Measurements from ENCODE around the gene IQGAP3. TPM values are rescaled to one million over a fixed set of nuclear protein-coding genes. Genes with fewer than 3 reads are reported as not detected.

IQGAP3 gene
- polyA plus RNA-seq, 1 donor from 2014 or later: not detected

DNA sequence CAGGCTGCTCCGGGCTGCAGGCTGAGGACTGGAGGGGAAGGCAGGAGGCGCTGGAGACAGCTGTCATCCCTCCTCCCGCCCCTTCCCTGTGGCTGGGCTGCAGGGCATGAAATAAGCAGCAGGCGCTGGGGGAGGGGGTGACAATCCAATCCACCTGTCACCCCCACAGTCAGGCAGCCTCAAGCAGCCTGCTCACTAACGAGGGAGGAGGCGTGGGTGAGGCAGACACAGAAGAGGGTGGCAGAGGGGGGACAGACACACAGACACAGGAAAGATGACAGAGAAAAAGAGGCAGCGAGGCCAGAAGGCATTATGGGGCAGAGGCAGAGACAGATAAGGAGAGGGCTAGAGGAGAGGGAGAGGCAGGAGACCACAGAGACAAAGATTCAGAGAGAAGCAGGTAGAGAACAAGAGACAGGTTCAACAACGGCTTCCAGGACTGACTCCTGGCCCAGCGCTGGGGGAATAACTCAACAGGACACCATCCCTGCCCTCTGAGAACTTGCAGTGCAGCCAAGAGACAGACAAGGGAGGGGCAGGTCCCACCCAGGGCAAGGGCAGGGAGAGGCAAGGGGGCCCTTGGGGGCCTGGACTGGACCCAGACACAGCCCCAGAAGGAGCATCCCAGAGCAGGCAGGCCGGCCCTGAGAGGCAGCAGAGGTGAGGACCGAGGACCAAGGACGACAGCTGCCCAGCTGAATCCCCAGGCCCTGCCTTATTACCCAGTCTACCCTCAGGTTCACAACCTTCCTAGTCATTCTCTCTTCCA lies 83.0 kb downstream of the IQGAP3 start:
- H3K79me2 ChIP-seq (replicated peaks; ENCODE audit: insufficient read depth, low read length): peaks cover 76% of the 10 kb centered on the region
- H3K9ac ChIP-seq (ENCODE audit: low read length): peak overlapping the region; percentile 72
- peak overlapping the region; percentile 57 for H3K4me3 ChIP-seq (ENCODE audit: low read length)
- H3K9me2 ChIP-seq (ENCODE audit: insufficient read depth, low read length): no peaks in the 10 kb centered on the region
- no peaks in the 10 kb centered on the region for H3K27me3 ChIP-seq (ENCODE audit: insufficient read depth, low read depth, low read length)
- H2AFZ ChIP-seq (ENCODE audit: low read depth, low read length): no peak overlapping the region
- H3K9me3 ChIP-seq (ENCODE audit: low read length): no peaks in the 10 kb centered on the region
- peak; percentile 74 for TF ChIP-seq RAD21 (conservative IDR thresholded peaks at IDR 0.05)
- peak; percentile 88 for TF ChIP-seq POLR2AphosphoS5 (IDR thresholded peaks at IDR 0.05)
- TF ChIP-seq TAF1 (IDR thresholded peaks at IDR 0.05; ENCODE audit: low read depth): peak; percentile 58
- no peak for TF ChIP-seq MXI1 (conservative IDR thresholded peaks at IDR 0.05; ENCODE audit: poor library complexity, severe bottlenecking)
- TF ChIP-seq, protein P1, sequence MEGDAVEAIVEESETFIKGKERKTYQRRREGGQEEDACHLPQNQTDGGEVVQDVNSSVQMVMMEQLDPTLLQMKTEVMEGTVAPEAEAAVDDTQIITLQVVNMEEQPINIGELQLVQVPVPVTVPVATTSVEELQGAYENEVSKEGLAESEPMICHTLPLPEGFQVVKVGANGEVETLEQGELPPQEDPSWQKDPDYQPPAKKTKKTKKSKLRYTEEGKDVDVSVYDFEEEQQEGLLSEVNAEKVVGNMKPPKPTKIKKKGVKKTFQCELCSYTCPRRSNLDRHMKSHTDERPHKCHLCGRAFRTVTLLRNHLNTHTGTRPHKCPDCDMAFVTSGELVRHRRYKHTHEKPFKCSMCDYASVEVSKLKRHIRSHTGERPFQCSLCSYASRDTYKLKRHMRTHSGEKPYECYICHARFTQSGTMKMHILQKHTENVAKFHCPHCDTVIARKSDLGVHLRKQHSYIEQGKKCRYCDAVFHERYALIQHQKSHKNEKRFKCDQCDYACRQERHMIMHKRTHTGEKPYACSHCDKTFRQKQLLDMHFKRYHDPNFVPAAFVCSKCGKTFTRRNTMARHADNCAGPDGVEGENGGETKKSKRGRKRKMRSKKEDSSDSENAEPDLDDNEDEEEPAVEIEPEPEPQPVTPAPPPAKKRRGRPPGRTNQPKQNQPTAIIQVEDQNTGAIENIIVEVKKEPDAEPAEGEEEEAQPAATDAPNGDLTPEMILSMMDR (IDR thresholded peaks at IDR 0.05; ENCODE audit: poor library complexity, severe bottlenecking): peak; percentile 77
- TF ChIP-seq, protein P2, sequence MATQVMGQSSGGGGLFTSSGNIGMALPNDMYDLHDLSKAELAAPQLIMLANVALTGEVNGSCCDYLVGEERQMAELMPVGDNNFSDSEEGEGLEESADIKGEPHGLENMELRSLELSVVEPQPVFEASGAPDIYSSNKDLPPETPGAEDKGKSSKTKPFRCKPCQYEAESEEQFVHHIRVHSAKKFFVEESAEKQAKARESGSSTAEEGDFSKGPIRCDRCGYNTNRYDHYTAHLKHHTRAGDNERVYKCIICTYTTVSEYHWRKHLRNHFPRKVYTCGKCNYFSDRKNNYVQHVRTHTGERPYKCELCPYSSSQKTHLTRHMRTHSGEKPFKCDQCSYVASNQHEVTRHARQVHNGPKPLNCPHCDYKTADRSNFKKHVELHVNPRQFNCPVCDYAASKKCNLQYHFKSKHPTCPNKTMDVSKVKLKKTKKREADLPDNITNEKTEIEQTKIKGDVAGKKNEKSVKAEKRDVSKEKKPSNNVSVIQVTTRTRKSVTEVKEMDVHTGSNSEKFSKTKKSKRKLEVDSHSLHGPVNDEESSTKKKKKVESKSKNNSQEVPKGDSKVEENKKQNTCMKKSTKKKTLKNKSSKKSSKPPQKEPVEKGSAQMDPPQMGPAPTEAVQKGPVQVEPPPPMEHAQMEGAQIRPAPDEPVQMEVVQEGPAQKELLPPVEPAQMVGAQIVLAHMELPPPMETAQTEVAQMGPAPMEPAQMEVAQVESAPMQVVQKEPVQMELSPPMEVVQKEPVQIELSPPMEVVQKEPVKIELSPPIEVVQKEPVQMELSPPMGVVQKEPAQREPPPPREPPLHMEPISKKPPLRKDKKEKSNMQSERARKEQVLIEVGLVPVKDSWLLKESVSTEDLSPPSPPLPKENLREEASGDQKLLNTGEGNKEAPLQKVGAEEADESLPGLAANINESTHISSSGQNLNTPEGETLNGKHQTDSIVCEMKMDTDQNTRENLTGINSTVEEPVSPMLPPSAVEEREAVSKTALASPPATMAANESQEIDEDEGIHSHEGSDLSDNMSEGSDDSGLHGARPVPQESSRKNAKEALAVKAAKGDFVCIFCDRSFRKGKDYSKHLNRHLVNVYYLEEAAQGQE (IDR thresholded peaks at IDR 0.05; ENCODE audit: borderline replicate concordance): peak; percentile 58
- TF ChIP-seq EZH2 (IDR thresholded peaks at IDR 0.05; ENCODE audit: borderline replicate concordance, insufficient read depth, low read length, poor library complexity, severe bottlenecking): no peak
- peak; percentile 94 for TF ChIP-seq EP300 (conservative IDR thresholded peaks at IDR 0.05; ENCODE audit: poor library complexity, severe bottlenecking)
- TF ChIP-seq SMC3 (conservative IDR thresholded peaks at IDR 0.05; ENCODE audit: poor library complexity): peak; percentile 81
- H3K36me3 ChIP-seq (ENCODE audit: insufficient read depth, low read length): no peaks in the 10 kb centered on the region
- peak overlapping the region; percentile 94 for H3K27ac ChIP-seq (ENCODE audit: low read length)
- H3F3A ChIP-seq (ENCODE audit: insufficient read depth, low read length, poor library complexity, severe bottlenecking): peaks cover 8% of the 10 kb centered on the region
- H3K4me2 ChIP-seq (ENCODE audit: low read length): peak overlapping the region; percentile 5
- H4K20me1 ChIP-seq (ENCODE audit: insufficient read depth): no peaks in the 10 kb centered on the region

DNA sequence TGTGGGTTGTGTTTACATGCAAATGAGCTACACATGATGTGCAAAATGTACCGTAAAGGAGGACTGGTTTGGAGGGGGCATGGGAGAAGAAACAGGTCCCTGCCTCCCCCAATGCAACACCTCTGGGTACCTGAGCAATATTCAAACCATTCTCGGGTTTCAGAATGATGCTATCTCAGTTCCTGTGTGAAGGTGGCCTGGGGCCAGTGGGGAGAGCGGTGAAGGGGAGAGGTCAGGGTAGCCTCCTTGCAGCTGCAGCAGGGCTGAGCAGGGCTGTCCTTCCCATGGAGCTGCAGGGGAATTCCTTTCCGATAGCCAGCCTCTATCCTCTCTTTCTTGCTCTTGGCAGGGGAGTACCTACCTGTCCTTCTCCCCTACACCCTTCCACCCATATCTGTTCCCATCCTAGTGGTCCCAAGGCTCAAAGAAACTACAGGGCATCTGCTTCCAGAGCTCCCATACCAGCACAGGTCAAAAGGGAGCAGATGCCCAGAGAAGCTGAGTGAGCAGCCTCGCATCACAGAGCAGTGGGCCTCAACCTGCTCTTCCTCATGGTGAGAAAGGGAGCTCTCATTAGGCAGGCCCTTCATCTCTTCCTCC lies 83.7 kb downstream of the IQGAP3 start:
- no peak overlapping the region for H2AFZ ChIP-seq (ENCODE audit: low read depth, low read length)
- peak overlapping the region; percentile 94 for H3K27ac ChIP-seq (ENCODE audit: low read length)
- no peaks in the 10 kb centered on the region for H3K9me2 ChIP-seq (ENCODE audit: insufficient read depth, low read length)
- no peaks in the 10 kb centered on the region for H3K27me3 ChIP-seq (ENCODE audit: insufficient read depth, low read depth, low read length)
- H3K9ac ChIP-seq (ENCODE audit: low read length): peak overlapping the region; percentile 72
- peak overlapping the region; percentile 57 for H3K4me3 ChIP-seq (ENCODE audit: low read length)
- TF ChIP-seq, protein P1 (IDR thresholded peaks at IDR 0.05; ENCODE audit: poor library complexity, severe bottlenecking): no peak
- TF ChIP-seq POLR2AphosphoS5 (IDR thresholded peaks at IDR 0.05) (no peak), MXI1 (conservative IDR thresholded peaks at IDR 0.05; ENCODE audit: poor library complexity, severe bottlenecking) (no peak), EZH2 (IDR thresholded peaks at IDR 0.05; ENCODE audit: borderline replicate concordance, insufficient read depth, low read length, poor library complexity, severe bottlenecking) (no peak), EP300 (conservative IDR thresholded peaks at IDR 0.05; ENCODE audit: poor library complexity, severe bottlenecking) (no peak), RAD21 (conservative IDR thresholded peaks at IDR 0.05) (no peak), SMC3 (conservative IDR thresholded peaks at IDR 0.05; ENCODE audit: poor library complexity) (no peak), TAF1 (IDR thresholded peaks at IDR 0.05; ENCODE audit: low read depth) (no peak)
- TF ChIP-seq, protein P2 (IDR thresholded peaks at IDR 0.05; ENCODE audit: borderline replicate concordance): no peak
- H3K36me3 ChIP-seq (ENCODE audit: insufficient read depth, low read length): no peaks in the 10 kb centered on the region
- no peaks in the 10 kb centered on the region for H4K20me1 ChIP-seq (ENCODE audit: insufficient read depth)
- H3K4me2 ChIP-seq (ENCODE audit: low read length): peak overlapping the region; percentile 81
- peaks cover 75% of the 10 kb centered on the region for H3K79me2 ChIP-seq (replicated peaks; ENCODE audit: insufficient read depth, low read length)
- H3K9me3 ChIP-seq (ENCODE audit: low read length): no peaks in the 10 kb centered on the region
- H3F3A ChIP-seq (ENCODE audit: insufficient read depth, low read length, poor library complexity, severe bottlenecking): peaks cover 8% of the 10 kb centered on the region
